Astrocyte of the spinal cord (primary cell): ENCODE results near the gene UGT2B7.
A peak's percentile ranks its signal among the peaks of the same experiment; 100 is the strongest.

ENCODE experiments used
- DNase-seq: peaks from one replicate; pipeline ENCODE4 v3.0.0; 2011; ENCODE audit warnings: low read depth, low spot score
- H3K4me3 ChIP-seq: 2 replicates; pipeline ENCODE4 v1.5.1; 2011; ENCODE audit warnings: low read depth, mild to moderate bottlenecking, low read length, moderate library complexity
- in situ Hi-C: cut with HindIII; loops from 2 replicates; pipeline ENCODE4 v1.10.0; 2017; ENCODE audit warnings: low sequenced_read_pairs
- TF ChIP-seq, protein P1 (sequence below): IDR thresholded peaks from 2 replicates; pipeline ENCODE4 v1.5.1; 2012; ENCODE audit warnings: low read depth, mild to moderate bottlenecking, low read length, inconsistent platforms

The UGT2B7 gene

DNA sequence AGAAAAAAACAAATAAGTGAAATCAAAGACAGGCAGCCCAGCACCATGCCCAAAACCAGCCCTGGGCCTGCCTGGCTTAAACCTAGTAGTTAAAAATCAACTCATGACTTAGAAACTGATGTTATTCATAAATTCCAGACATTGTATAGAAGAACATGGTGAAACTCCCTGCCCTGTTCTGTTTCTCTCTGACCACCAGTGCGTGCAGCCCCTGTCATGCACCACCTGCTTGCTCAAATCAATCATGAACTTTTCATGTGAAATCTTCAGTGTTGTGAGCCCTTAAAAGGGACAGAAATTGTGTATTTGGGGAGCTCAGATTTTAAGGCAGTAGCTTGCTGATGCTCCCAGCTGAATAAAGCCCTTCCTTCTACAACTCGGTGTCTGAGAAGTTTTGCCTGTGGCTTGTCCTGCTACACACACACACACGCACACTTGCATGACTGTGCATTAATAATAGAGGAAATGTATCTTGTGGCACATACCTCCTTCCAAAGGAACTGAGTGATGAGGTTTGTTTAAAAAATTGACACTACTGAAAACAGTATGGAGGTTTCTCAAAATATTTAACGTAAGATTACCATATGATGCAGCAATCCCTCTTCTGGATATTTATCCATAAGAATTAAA, 39.2 kb upstream of the UGT2B7 start:
- H3K4me3 ChIP-seq: no peak overlapping the region
- in situ Hi-C loops: no loop called here
- DNase-seq: no peak
- TF ChIP-seq, protein P1, sequence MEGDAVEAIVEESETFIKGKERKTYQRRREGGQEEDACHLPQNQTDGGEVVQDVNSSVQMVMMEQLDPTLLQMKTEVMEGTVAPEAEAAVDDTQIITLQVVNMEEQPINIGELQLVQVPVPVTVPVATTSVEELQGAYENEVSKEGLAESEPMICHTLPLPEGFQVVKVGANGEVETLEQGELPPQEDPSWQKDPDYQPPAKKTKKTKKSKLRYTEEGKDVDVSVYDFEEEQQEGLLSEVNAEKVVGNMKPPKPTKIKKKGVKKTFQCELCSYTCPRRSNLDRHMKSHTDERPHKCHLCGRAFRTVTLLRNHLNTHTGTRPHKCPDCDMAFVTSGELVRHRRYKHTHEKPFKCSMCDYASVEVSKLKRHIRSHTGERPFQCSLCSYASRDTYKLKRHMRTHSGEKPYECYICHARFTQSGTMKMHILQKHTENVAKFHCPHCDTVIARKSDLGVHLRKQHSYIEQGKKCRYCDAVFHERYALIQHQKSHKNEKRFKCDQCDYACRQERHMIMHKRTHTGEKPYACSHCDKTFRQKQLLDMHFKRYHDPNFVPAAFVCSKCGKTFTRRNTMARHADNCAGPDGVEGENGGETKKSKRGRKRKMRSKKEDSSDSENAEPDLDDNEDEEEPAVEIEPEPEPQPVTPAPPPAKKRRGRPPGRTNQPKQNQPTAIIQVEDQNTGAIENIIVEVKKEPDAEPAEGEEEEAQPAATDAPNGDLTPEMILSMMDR: no peak

DNA sequence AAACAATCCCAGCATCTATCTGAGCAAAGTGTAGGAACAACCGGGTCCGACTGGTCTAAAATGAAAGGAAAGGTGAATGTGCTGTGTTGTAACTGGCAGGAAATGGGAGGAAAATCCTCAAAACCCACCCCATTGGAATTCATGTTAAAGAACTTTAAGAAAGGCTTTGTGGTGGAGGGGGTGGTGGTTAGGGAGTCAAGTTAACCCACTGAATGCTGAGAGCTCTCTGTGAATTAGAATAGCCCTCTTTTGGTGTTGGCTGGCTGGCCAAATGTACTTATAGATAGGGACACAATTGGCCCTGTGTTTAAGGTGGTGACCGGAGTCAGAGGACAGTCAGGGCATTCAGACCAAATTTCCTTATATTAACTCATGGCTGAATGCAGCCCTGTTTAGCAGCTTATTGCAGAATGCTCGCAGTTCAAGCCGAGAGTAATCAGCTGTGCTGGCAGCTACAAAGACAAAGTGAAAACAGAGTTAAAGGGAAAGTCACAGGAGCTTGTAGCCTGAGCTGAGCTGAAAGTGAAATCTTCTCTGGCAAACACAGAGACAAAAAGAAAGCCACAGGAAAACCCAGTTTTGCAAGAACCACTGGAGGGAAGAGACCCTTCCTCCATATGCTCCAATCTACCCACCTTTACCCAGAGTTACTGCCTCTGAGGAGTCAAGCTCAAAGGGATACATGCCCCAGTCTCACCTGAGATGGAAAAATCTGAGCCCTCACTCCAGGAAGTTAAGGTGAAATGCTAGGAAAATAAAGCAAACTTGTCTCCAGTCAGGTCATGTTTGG, 38.5 kb upstream of the UGT2B7 start:
- no peak overlapping the region for H3K4me3 ChIP-seq
- DNase-seq: peak; percentile 23
- TF ChIP-seq, protein P1: no peak
- in situ Hi-C loops: no loop called here

DNA sequence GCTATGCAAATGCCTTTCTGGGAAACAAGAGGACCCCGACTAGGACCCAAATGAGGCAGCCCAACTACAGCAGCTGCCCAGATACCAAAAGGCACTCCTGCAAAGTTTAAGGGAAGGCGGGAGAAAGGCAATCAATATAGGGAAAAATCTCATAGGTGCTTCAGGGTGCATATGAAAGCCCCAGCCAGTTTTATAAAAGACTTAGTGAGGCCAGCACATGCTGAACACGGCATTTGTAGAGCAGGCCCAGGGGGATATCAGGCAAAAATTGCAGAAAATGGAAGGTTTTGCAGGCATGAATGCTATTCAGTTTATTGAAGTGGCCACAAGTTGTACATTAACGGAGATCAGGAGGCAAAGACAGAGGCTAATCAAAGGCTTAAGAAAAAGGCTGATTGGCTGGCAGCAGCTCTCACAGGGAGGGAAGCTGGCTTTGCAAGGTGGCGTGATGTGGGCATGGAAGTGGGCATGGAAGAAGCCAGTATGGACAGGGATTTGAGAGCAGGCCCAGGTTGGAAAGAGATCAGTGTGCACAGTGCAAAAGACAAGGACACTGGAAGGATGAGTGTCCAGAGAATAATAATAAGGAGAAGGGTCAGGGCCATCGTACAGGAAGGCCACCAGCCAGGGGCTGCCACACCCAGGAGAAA, 37.7 kb upstream of the UGT2B7 start:
- TF ChIP-seq, protein P1: no peak
- no peak overlapping the region for H3K4me3 ChIP-seq
- in situ Hi-C loops: no loop called here
- DNase-seq: no peak

- DNase-seq: no peak
- in situ Hi-C loops: no loop called here
- H3K4me3 ChIP-seq: no peak overlapping the region
- TF ChIP-seq, protein P1: peak; percentile 13
Observed at GRCh38 chr4:69060651-69061308, 35.5 kb upstream of the UGT2B7 start.

DNA sequence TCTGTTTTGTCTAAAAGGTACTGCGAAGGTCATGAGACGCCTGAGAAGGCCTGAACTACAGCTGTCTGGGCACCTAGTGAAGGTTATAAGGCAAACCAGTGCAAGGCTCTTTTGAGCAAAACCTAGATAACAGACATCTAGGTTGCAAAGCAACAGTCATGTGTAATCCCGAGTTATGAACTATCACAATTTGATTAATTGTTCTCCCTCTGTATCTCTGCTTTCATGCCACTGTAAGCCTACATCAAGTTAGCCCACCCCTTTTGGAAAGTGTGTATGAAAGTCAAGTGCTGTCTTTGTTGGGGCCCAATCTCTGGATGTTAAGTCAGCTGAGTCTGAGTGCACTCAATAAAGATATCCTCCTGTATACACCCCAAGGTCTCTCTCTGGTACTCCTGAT, 31.9 kb upstream of the UGT2B7 start:
- TF ChIP-seq, protein P1: no peak
- in situ Hi-C loops: no loop called here
- no peak overlapping the region for H3K4me3 ChIP-seq
- DNase-seq: no peak

DNA sequence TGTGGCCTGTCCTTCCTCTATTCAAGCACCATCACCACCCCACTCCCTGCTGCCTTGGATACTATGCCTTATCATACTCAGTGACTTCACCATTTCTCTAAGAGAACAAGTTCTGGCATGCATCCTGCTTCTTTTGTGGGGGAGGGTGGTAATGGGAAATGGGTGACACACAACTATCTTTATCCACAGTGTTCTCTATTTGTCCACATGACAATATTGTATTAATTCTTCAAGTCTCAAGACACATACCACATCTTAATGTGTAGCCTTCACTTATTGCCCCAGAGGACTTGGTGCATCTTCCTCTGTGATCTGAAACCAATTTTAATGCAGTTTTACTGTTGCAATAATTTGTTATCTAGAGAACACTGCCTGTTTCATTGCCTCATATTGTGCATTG, 29.3 kb upstream of the UGT2B7 start:
- in situ Hi-C loops: no loop called here
- H3K4me3 ChIP-seq: no peak overlapping the region
- TF ChIP-seq, protein P1: no peak
- DNase-seq: peak; percentile 28
